Caco-2 (cell line): ENCODE data around the gene FANCC. TPM values are rescaled to one million over a fixed set of nuclear protein-coding genes. Genes with fewer than 3 reads are reported as not detected.

Experiments
- Bru-seq: library from RNA; stranded (reverse); fragments of 400-500 nt; gene quantifications from one replicate; lab custom pipeline; 2021; lab: Mats Ljungman, UMichigan
- BruChase-seq, 2 experiments: library from RNA; stranded (reverse); fragments of 400-500 nt; gene quantifications; one replicate each; lab custom pipeline; 2021; lab: Mats Ljungman, UMichigan
- BruUV-seq: library from RNA; stranded (reverse); fragments of 400-500 nt; replicated peaks from 2 replicates; lab custom pipeline; 2021; lab: Mats Ljungman, UMichigan
- CTCF ChIA-PET: fragments of 300-600 bp; sonication (Branson Sonifier 250); formaldehyde crosslinking; loops from one replicate; lab custom pipeline; 2022; ENCODE audit warnings: antibody characterized with exemption; lab: Charles Lee
- POLR2A ChIA-PET: fragments of 300-600 bp; sonication (Branson Sonifier 250); formaldehyde crosslinking; loops from one replicate; lab custom pipeline; 2022; ENCODE audit warnings: antibody characterized with exemption; lab: Charles Lee
- DNase-seq, 2 experiments: peaks; one replicate each; pipeline versions ENCODE4 v3.0.0 to v3.0.0-alpha.2; 2020 to 2022
- H3K27me3 ChIP-seq: replicated peaks from 2 replicates; pipeline ENCODE4 v1.6.0; 2011; ENCODE audit warnings: low read length; ENCODE audit not compliant: control insufficient read depth, insufficient read depth
- H3K36me3 ChIP-seq: 2 replicates; pipeline ENCODE4 v1.5.1; 2011; ENCODE audit warnings: low read length; ENCODE audit not compliant: control insufficient read depth, insufficient read depth
- H3K4me1 ChIP-seq: fragments of 250-450 bp; sonication (Bioruptor Pico); 2 replicates; pipeline ENCODE4 v1.5.1; 2020; ENCODE audit warnings: mild to moderate bottlenecking
- H3K4me3 ChIP-seq: 2 replicates; pipeline ENCODE4 v1.5.1; 2011; ENCODE audit warnings: low read depth, mild to moderate bottlenecking, control low read depth, low read length
- H3K9me3 ChIP-seq: fragments of 250-450 bp; sonication (Bioruptor Pico); 2 replicates; pipeline ENCODE4 v1.5.1; 2020; ENCODE audit warnings: mild to moderate bottlenecking, moderate library complexity
- H3K27ac Mint-ChIP-seq: one replicate; pipeline ENCODE4 v1.8.0; 2022; ENCODE audit warnings: mixed read lengths; ENCODE audit not compliant: unreplicated experiment
- H3K27me3 Mint-ChIP-seq: one replicate; pipeline ENCODE4 v1.8.0; 2022; ENCODE audit warnings: mixed read lengths; ENCODE audit not compliant: insufficient read depth, unreplicated experiment
- H3K36me3 Mint-ChIP-seq: one replicate; pipeline ENCODE4 v1.8.0; 2022; ENCODE audit warnings: mild to moderate bottlenecking, mixed read lengths; ENCODE audit not compliant: insufficient read depth, unreplicated experiment
- H3K4me1 Mint-ChIP-seq: one replicate; pipeline ENCODE4 v1.8.0; 2022; ENCODE audit warnings: low read depth, mixed read lengths; ENCODE audit not compliant: unreplicated experiment
- H3K4me3 Mint-ChIP-seq: one replicate; pipeline ENCODE4 v1.8.0; 2022; ENCODE audit warnings: mild to moderate bottlenecking, moderate library complexity, mixed read lengths; ENCODE audit not compliant: unreplicated experiment
- H3K9me3 Mint-ChIP-seq: one replicate; pipeline ENCODE4 v1.8.0; 2022; ENCODE audit warnings: mixed read lengths; ENCODE audit not compliant: unreplicated experiment
- CTCF ChIP-seq, 2 experiments: fragments of 200-600 bp in 1 of 2; IDR thresholded peaks; 1 replicate in 1 of 2; 2 replicates in 1 of 2; pipeline versions ENCODE4 v1.5.1 to v1.8.0; 2011 to 2022; ENCODE audit warnings: antibody characterized with exemption in 1 of 2, control low read depth in 1 of 2, inconsistent platforms in 1 of 2, low read depth in 1 of 2, low read length in 1 of 2, mild to moderate bottlenecking in 1 of 2, moderate library complexity in 1 of 2; ENCODE audit not compliant: insufficient read depth in 1 of 2, severe bottlenecking in 1 of 2, unreplicated experiment in 1 of 2
- intact Hi-C: fragments of 100-400 bp; cut with micrococcal nuclease; formaldehyde crosslinking; loops from one replicate; pipeline ENCODE4 v1.10.0; 2022; ENCODE audit not compliant: unreplicated experiment
- long read RNA-seq: library from polyadenylated mRNA; stranded (forward); transcript quantifications from one replicate; pipeline ENCODE4 v2.0.0, GENCODE V29; 2022
- total RNA-seq: library from RNA; stranded (reverse); gene quantifications from 2 replicates; pipeline ENCODE4 v1.2.3, GENCODE V29; 2022

The FANCC gene
- 24.3 and 29.2 TPM in 2 replicates for total RNA-seq
- Bru-seq, nascent RNA: percentile 74 among the genes with signal in this experiment
- percentile 70 among the genes with signal in this experiment for BruChase-seq, experiment 1, labeled RNA remaining after a 2-hour chase
- percentile 65 among the genes with signal in this experiment for BruChase-seq, experiment 2, labeled RNA remaining after a 6-hour chase
- long read RNA-seq, full-length matches to known transcripts: 11 of 38 reads
- long read RNA-seq, partial matches to known transcripts: 6 of 38 reads
- long read RNA-seq, other reads (novel, unspliced or antisense): 21 of 38 reads

GRCh38 chr9:95317119-95317892 lies at the start of gene FANCC:
Gene FANCC, minus strand, starts transcription at chr9:95317709. Its CDS starts 68,418 bp downstream, at chr9:95249291.
- no TSS peak for BruUV-seq
- peak within 1 kb of the TSS; percentile 98 for H3K4me3 ChIP-seq
- no peaks in the 10 kb centered on the region for H3K27me3 ChIP-seq
- peak within 1 kb of the TSS; percentile 82 for H3K4me3 Mint-ChIP-seq
- intact Hi-C loops: loop anchor here (1.0 to 10.0 kb wide), 5 partner anchors 53 to 557 kb away; partner anchors contain the start of gene ERCC6L2
- H3K36me3 ChIP-seq: no peaks in the 10 kb centered on the region
- H3K27me3 Mint-ChIP-seq: no peaks in the 10 kb centered on the region
- TF ChIP-seq CTCF (IDR thresholded peaks at IDR 0.05; ENCODE audit: insufficient read depth in 1 of 2, low read depth in 1 of 2, low read length in 1 of 2, severe bottlenecking in 1 of 2, unreplicated experiment in 1 of 2): no peak
- H3K9me3 ChIP-seq: no peaks in the 10 kb centered on the region
- DNase-seq: peak; percentile 95 to 96
- ChIA-PET CTCF (no interaction called here), POLR2A (interaction anchor here (0.6 kb wide), 3 partner anchors 39 to 971 kb away, joined by 3 to 7 read pairs (median 3); no protein-coding TSS in a partner anchor)
- H3K9me3 Mint-ChIP-seq: no peaks in the 10 kb centered on the region
- peaks cover 16% of the 10 kb centered on the region for H3K36me3 Mint-ChIP-seq
- peaks cover 13% of the 10 kb centered on the region for H3K4me1 Mint-ChIP-seq
- H3K27ac Mint-ChIP-seq: peak within 1 kb of the TSS; percentile 98
- H3K4me1 ChIP-seq: peaks cover 12% of the 10 kb centered on the region; the same call in 1 of the 2 replicates

GRCh38 chr9:95366731-95367325 lies 49.3 kb upstream of the FANCC start:
- Mint-ChIP-seq H3K27me3 (no peaks in the 10 kb centered on the region), H3K27ac (no peak overlapping the region)
- no peak for TF ChIP-seq CTCF (IDR thresholded peaks at IDR 0.05; ENCODE audit: insufficient read depth in 1 of 2, low read depth in 1 of 2, low read length in 1 of 2, severe bottlenecking in 1 of 2, unreplicated experiment in 1 of 2)

DNA sequence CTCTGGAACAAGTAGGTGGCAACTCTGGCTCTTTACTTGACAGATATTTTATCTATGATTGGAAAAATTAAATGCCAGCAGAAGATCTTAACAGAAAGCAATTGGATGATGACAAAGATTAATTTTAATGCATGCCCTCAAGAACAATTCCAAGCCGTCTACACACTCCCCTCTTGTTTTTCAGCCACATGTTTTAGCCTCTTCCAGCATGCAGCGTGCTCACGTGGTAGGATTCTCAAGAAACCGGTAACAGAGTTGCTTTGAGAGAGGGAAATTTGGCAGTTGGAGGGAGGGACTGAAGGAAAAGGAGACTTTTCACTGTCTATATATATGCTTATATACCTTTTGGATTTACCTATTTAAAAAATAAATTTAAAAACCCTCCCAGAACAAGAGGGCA lies 48.3 kb upstream of the FANCC start:
- Histone ChIP-seq H3K9me3 (no peaks in the 10 kb centered on the region), H3K27me3 (no peaks in the 10 kb centered on the region), H3K4me1 (no peaks in the 10 kb centered on the region), H3K4me3 (no peak overlapping the region), H3K36me3 (no peaks in the 10 kb centered on the region)
- ChIA-PET POLR2A (no interaction called here), CTCF (no interaction called here)
- DNase-seq: no peak
- Mint-ChIP-seq H3K4me3 (no peak overlapping the region), H3K27me3 (no peaks in the 10 kb centered on the region), H3K27ac (no peak overlapping the region), H3K4me1 (peaks cover 6% of the 10 kb centered on the region), H3K36me3 (no peaks in the 10 kb centered on the region), H3K9me3 (no peaks in the 10 kb centered on the region)
- intact Hi-C loops: no loop called here
- BruUV-seq: no TSS peak
- no peak for TF ChIP-seq CTCF (IDR thresholded peaks at IDR 0.05; ENCODE audit: insufficient read depth in 1 of 2, low read depth in 1 of 2, low read length in 1 of 2, severe bottlenecking in 1 of 2, unreplicated experiment in 1 of 2)

More at GRCh38 chr9:95366731-95367325, 49.3 kb upstream of the FANCC start:
- Mint-ChIP-seq H3K9me3 (no peaks in the 10 kb centered on the region), H3K4me1 (peaks cover 13% of the 10 kb centered on the region), H3K4me3 (no peak overlapping the region), H3K36me3 (no peaks in the 10 kb centered on the region)
- ChIA-PET CTCF (no interaction called here), POLR2A (no interaction called here)
- Histone ChIP-seq H3K36me3 (no peaks in the 10 kb centered on the region), H3K27me3 (no peaks in the 10 kb centered on the region), H3K4me1 (no peaks in the 10 kb centered on the region), H3K9me3 (no peaks in the 10 kb centered on the region), H3K4me3 (no peak overlapping the region)
- no TSS peak for BruUV-seq
- DNase-seq: no peak
- intact Hi-C loops: no loop called here
